Measurements from ENCODE around the gene FLNA. TPM values are rescaled to one million over a fixed set of nuclear protein-coding genes. Genes with fewer than 3 reads are reported as not detected.

Gene FLNA
- total and polyA plus RNA-seq, 9 of the 15 experiments (the other 6 are each of a cell fraction or from before 2014, with no cell fraction given), result 6.2 to 735 (median 135) TPM

DNA sequence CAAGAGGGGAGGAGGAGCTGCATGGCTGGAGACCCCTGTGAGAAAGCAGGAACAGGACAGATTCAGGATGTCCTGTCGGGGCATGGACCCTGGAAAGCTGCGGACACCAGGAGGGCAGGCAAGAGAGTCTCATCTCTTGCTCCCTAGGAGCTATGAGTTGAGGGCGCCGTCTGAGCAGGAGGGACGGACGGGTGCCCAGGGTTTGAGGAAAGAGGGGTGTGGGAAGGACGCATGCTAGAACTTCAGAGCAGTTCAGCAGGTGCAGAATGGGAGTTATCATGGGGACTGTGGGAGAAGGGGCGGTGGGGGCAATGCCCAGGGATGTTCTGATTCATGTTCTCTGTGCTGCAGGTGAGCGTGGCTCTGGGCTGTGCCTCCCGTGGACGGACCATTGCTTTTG, 54.0 kb downstream of the FLNA start:
- no TSS peak for BruUV-seq (replicated peaks)
- in situ Hi-C loops (cut with MboI), result loop anchor here (25.0 kb wide), 1 partner anchor 108 kb away; the partner anchor contains the start of gene OPN1MW2

More for the DNA sequence above, 54.0 kb downstream of the FLNA start:
- peaks cover 25 to 49% of the 10 kb centered on the region in 2 experiments for H3K27me3 ChIP-seq (ENCODE audit: control insufficient read depth in 2 of 2, insufficient read depth in 2 of 2, low read length in 2 of 2)
- no peak overlapping the region for H3K27ac ChIP-seq (ENCODE audit: extremely low read depth, low read depth, low read length)
- no peak overlapping the region for H3K4me3 ChIP-seq
- no peak for ATAC-seq
- peak overlapping the region in 1 of 2 experiments; percentile 5; a peak in 1 of 4 replicates for H3K9ac ChIP-seq (ENCODE audit: insufficient read depth in 1 of 2, low read depth in 2 of 2, low read length in 2 of 2)
- no peaks in the 10 kb centered on the region for H4K20me1 ChIP-seq (replicated peaks; ENCODE audit: control insufficient read depth, insufficient read depth, low read length)
- FAIRE-seq, result no peak
- no peak overlapping the region for H3K4me2 ChIP-seq (ENCODE audit: insufficient read depth, low read length)
- 16% methylated on average over 11 of the region's 11 CpGs for WGBS (ENCODE audit: insufficient coverage, low coverage, missing lambda C conversion rate)
- H3K9me3 ChIP-seq (replicated peaks; ENCODE audit: control insufficient read depth, insufficient read depth, low read depth, low read length), result no peaks in the 10 kb centered on the region
- H3K36me3 ChIP-seq (ENCODE audit: control insufficient read depth, insufficient read depth, low read length), result no peaks in the 10 kb centered on the region
- no peak for DNase-seq (ENCODE audit: extremely low read depth in 1 of 4, low spot score in 3 of 4)
- H2AFZ ChIP-seq (ENCODE audit: low read depth, low read length), result no peak overlapping the region
- intact Hi-C loops (cut with micrococcal nuclease), result no loop called here
- CTCF ChIA-PET (ENCODE audit: low intra/inter-chr PET ratio), result no interaction called here
- H3K9me1 ChIP-seq (ENCODE audit: control insufficient read depth, insufficient read depth, low read length), result no peaks in the 10 kb centered on the region
- no peaks in the 10 kb centered on the region; a peak in 1 of 5 replicates for H3K4me1 ChIP-seq (replicated peaks in 1 of 2; ENCODE audit: control insufficient read depth in 2 of 2, insufficient read depth in 2 of 2, low read length in 2 of 2)
- POLR2A ChIA-PET, result no interaction called here
- no peaks in the 10 kb centered on the region for H3K79me2 ChIP-seq (ENCODE audit: control insufficient read depth, insufficient read depth, low read length)
- TF ChIP-seq, protein P1, sequence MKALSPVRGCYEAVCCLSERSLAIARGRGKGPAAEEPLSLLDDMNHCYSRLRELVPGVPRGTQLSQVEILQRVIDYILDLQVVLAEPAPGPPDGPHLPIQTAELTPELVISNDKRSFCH (CRISPR knock-in tag; IDR thresholded peaks at IDR 0.05), result no peak
- TF ChIP-seq, protein P1 (tag; IDR thresholded peaks at IDR 0.05), result no peak
- TF ChIP-seq POLR2H (tag; IDR thresholded peaks at IDR 0.05; ENCODE audit: low read depth) (no peak), MIER1 (IDR thresholded peaks at IDR 0.05; ENCODE audit: low read depth) (no peak), LEF1 (IDR thresholded peaks at IDR 0.05) (no peak), ZNF217 (CRISPR knock-in tag; IDR thresholded peaks at IDR 0.05) (no peak), BRF1 (IDR thresholded peaks at IDR 0.05; ENCODE audit: borderline replicate concordance, extremely low read depth, insufficient read length) (no peak), POLR3G (IDR thresholded peaks at IDR 0.05; ENCODE audit: extremely low read depth, insufficient read length, insufficient replicate concordance) (no peak), HDAC3 (IDR thresholded peaks at IDR 0.05; ENCODE audit: borderline replicate concordance, partially characterized antibody) (no peak), CBX5 (IDR thresholded peaks at IDR 0.05; ENCODE audit: borderline replicate concordance, low read depth) (no peak), RAD21 (CRISPR knock-in tag; conservative IDR thresholded peaks at IDR 0.05 in 1 of 2, IDR thresholded peaks at IDR 0.05 in 1 of 2) (no peak), NFYB (IDR thresholded peaks at IDR 0.05; ENCODE audit: extremely low read depth, insufficient read length) (no peak), ZNF224 (CRISPR knock-in tag; IDR thresholded peaks at IDR 0.05) (no peak), MTA3 (IDR thresholded peaks at IDR 0.05; ENCODE audit: borderline replicate concordance) (no peak), PTTG1 (tag; IDR thresholded peaks at IDR 0.05; ENCODE audit: low read depth) (no peak), KDM5B (IDR thresholded peaks at IDR 0.05; ENCODE audit: insufficient replicate concordance, low read depth, low read length) (no peak), ZSCAN29 (IDR thresholded peaks at IDR 0.05) (no peak)
- TF ChIP-seq, protein P2, sequence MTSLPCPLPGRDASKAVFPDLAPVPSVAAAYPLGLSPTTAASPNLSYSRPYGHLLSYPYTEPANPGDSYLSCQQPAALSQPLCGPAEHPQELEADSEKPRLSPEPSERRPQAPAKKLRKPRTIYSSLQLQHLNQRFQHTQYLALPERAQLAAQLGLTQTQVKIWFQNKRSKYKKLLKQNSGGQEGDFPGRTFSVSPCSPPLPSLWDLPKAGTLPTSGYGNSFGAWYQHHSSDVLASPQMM (CRISPR knock-in tag; IDR thresholded peaks at IDR 0.05), result no peak
